HG03103 (cell line): ENCODE data around the gene NSD2.
"Not testable (repeated sequence)": the region's sequence is repeated elsewhere in the genome, so short reads cannot be mapped to it uniquely, and the experiment has no call there.

Source experiments
- ATAC-seq: cut with Tn5 transposase; IDR thresholded peaks from one replicate; pipeline ENCODE4 v1.9.1; 2021; ENCODE audit warnings: low read depth; ENCODE audit not compliant: unreplicated experiment

Gene NSD2

DNA sequence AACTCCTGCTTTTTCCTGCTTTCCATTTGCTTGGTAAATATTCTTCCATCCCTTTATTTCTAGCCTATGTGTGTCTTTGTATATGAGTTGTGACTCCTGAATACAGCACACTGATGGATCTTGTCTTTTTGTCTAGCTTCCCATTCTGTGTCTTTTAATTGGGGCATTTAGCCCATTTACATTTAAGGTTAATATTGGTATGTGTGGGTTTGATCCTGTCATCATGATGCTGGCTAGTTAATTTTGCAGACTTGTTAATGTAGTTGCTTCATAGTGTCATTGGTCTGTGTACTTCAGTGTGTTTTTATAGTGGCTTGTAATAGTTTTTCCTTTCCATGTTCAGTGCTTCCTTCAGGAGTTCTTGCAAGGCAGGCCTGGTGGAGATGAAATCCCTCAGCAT, 160.0 kb downstream of the NSD2 start:
- not testable (repeated sequence) for ATAC-seq
